HTERT RPE-1 (cell line): ENCODE measurements around the gene MAP3K20.
"Not testable (repeated sequence)": the region's sequence is repeated elsewhere in the genome, so short reads cannot be mapped to it uniquely, and the experiment has no call there.

Experiments
- in situ Hi-C: fragments of 300-500 bp; cut with MboI; formaldehyde crosslinking; loops from 4 replicates; pipeline ENCODE4 v1.14.3; 2020; ENCODE audit warnings: low sequenced_read_pairs

Gene MAP3K20

GRCh38 chr2:173119069-173119807, 43.6 kb downstream of the MAP3K20 start:
- in situ Hi-C loops: no loop called here

GRCh38 chr2:173119944-173120343, 44.3 kb downstream of the MAP3K20 start:
- in situ Hi-C loops: no loop called here

- in situ Hi-C loops: no loop called here
Measured at GRCh38 chr2:173122936-173123335, 47.3 kb downstream of the MAP3K20 start.

- in situ Hi-C loops: no loop called here
Measured at GRCh38 chr2:173124441-173124840, 48.8 kb downstream of the MAP3K20 start.

DNA sequence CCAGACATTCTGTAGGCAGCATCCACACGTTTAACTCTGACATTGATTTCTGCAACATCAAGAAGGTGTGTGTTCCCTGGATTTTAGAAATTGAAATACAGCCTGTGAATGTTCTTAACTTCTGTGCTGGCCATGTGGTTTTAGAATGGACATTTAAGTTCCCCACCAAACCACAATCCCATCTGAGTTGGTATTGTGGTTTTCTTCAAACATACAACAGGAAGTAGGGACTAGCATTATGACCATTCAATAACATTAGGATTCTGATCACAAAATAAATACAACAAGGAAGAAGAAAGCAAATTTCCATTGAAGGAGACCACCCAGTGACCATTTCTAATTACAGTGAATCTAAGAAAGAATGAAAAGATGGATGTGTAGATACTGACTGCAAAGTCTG, 51.2 kb downstream of the MAP3K20 start:
- in situ Hi-C loops: no loop called here

DNA sequence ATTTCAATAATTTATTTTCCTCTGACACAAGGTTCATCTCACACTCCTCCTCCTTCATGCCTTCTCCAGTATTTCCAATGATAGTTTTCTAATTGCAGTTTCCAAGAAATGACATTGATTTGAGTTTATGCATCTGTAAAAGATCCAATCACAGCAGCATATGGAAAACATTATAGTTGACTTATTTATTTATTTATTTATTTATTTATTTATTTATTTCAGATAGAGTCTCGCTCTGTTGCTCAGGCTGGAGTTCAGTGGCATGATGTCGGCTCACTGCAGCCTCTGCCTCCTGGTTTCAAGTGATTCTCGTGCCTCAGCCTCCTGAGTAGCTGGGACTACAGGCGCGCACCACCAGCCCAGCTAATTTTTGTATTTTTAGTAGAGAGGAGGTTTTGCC, 52.5 kb downstream of the MAP3K20 start:
- in situ Hi-C loops: not testable (repeated sequence)

DNA sequence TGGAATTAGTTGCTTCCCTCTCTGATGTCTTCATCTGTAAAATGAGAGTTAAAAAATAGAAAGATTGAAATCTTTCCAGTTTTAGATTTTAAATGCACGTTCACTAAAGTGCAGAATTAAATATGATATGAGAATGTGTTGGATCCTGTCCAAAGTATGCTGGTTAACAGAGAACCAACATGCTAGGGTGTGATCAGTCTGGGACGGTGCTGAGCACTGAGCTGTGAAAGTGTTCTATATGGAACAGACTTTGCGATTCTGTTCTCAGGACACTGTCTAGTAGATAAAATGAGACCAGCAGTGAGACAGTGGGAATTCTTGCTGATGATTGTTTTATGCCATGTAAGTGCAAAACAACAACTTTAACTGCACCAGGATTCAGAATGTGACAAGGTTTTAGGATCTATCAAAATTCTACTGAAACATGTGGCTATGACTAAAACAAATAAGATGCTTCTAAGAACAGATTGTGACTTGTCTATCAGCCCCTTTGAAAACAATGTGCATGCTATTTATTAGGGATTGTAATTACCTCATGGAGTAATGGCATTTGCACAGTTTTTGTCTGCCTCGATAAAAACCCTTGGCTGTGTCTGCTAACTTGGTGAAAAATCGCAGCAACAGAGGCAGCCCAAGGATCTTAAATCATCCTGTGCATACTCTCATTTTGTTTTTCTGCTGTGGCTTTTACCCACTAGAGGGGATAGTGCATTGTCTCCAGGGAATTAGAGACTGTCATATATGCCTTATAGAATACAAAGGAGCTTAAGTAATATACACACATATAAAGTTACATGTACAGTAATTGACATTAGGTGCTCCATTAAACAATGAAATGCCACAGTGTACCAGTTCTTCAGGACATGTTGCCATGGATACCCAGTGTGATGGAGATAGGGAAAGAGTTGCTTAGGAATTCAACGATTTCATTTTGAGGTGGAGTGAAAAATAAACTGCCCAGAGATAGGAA, 55.1 kb downstream of the MAP3K20 start:
- in situ Hi-C loops: no loop called here

- in situ Hi-C loops: no loop called here
Measured at GRCh38 chr2:173132531-173132930, 56.9 kb downstream of the MAP3K20 start.

DNA sequence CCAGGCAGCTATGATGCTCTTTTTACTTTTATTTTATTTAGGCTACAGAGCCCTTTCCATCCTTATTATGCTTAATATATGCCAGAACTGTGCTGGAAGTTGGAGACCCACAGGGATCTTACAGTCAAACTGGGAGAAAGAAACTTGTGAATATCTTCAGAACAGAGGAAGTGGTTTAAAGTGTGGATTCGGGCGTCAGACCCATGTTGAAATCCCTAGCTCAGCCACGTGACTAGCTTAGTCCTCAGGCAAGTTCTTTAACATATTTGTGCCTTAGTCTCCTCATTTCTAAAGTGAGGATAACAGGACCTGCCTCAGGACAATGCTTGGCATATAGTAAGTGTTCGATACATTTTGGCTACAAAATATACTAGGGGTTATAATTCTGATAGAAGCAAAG, 59.1 kb downstream of the MAP3K20 start:
- in situ Hi-C loops: no loop called here

DNA sequence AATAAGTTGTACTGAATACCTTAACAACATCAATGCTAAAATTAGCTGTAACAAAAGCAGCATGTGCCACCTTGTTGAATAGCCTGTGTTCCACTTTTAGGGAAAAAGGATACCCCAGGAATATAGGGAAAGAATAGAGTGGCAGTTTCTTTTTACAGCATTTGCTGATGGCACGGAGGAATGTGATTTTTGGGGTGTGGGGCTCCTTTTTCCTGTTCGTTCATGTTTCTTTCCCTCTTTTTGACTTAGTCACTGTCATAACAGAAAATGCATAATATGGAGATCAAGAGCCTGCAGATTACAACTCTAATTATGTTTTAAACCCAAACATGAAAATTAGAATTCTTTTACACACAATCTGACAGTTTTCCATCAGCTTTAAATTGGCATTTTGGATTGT, 60.4 kb downstream of the MAP3K20 start:
- in situ Hi-C loops: no loop called here

DNA sequence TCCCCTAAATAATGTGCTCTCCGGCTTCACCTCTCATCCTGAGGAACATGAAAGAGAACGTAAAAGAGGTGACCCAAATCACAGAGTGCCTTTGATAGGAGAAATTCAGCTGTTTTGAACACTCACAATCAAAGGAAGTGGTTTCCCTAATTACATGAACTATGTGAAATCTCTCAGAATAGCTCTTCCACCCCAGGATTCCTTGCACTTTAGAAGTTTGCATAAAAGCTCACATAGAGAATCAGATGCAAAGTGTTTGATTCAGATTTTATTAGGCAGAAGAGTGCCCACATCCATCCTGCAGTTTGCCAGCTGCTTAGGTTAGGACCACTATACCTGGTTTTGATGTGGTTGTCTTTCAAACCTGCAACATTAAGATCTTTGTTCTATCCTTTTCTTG, 61.0 kb downstream of the MAP3K20 start:
- in situ Hi-C loops: no loop called here

- in situ Hi-C loops: no loop called here
Measured at GRCh38 chr2:173137610-173138009, 62.0 kb downstream of the MAP3K20 start.

GRCh38 chr2:173138962-173139361, 63.3 kb downstream of the MAP3K20 start:
- in situ Hi-C loops: no loop called here

- in situ Hi-C loops: no loop called here
Measured at GRCh38 chr2:173141666-173142065, 66.0 kb downstream of the MAP3K20 start.

DNA sequence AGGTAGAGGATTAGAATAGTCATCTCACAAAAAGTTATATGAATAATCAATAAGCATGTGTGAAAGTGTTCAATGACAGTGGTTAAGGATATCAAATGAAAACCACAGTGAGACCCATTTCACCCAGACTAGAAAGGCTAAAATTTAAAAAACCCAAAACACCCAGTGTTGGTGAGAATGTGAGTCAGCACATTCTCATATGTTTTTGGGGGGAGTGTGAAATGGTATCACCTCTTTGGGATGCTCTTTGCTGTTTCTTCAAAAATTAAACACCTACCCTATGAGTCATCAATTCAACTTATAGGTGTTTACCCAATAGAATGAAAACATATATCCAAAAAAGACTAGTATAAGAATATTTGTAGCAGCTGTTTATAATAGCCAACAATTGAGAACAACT, 69.8 kb downstream of the MAP3K20 start:
- in situ Hi-C loops: no loop called here

GRCh38 chr2:173146590-173146989, 70.9 kb downstream of the MAP3K20 start:
- in situ Hi-C loops: no loop called here

DNA sequence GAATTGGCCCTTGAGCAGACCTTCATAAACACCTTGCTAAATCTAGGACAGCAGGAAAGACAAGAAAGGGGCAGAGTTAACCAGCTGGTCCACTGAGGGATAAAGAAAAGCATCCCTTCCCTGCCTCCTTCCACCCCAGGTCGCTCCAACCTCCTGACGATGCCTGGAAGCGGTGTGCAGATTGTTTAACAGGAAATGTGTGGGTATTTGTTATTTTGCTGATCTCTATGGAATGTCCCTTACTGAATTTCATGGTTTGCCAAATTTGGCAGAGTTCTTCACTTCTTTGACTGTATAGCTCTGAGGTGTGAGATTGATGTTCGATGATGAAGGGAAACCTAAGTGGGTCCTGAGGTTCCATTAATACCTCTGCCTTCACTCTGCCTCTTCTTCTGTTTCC, 72.9 kb downstream of the MAP3K20 start:
- in situ Hi-C loops: no loop called here

DNA sequence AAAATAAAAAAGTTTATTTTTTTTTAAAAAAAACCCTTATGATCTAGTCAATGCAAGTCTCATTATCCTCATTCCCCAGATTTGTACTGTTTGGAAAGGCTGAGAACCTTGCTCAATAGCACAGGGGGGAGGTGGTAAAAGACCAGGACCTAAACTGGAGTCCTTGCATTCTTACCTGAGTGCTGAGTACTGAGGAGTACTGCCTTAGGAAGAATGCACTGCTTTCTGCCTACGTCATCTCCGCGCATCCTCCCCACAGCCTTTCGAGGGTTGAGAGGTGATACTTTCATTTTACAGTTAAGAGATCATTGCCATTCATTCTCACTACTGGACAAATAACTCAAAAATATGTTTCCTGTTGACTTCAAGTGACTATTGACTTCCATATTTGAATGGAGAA, 73.8 kb downstream of the MAP3K20 start:
- in situ Hi-C loops: no loop called here

DNA sequence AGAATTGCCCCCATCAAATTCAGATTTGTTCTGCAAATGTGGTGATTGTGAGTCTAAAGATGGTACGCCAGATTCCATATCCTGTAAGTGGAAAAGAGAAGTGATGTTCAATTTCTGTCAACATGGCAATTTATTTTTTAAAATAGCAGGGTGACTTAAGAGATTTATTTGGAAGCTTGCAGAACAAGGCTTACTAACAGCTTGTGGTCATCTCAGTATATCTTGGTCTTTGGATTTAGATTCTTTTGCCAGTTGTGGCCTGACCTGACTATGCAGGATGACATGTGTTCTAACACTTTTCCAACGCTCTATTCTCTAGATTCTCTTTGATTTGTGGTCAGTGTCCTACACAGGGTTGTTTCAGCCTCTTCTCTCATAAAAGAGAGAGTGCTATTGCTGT, 74.4 kb downstream of the MAP3K20 start:
- in situ Hi-C loops: no loop called here

DNA sequence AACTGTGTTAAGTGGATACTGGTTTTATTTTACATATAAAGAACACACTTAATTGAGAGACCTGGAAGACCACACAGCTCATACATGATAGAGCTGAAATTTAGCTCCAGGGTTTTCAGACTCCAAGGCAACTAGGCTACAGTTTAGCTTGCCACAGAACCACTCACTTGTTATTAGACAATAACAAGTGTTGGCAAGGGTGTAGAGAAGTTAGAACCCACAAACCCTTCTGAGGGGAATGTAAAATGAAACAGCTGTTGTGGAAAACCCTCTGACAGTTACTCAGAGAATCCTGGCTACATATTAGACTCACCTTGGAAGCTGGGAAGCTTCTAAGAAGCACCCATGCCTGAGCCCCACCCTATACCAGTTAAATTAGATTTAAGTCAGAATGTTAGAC, 75.3 kb downstream of the MAP3K20 start:
- in situ Hi-C loops: no loop called here

DNA sequence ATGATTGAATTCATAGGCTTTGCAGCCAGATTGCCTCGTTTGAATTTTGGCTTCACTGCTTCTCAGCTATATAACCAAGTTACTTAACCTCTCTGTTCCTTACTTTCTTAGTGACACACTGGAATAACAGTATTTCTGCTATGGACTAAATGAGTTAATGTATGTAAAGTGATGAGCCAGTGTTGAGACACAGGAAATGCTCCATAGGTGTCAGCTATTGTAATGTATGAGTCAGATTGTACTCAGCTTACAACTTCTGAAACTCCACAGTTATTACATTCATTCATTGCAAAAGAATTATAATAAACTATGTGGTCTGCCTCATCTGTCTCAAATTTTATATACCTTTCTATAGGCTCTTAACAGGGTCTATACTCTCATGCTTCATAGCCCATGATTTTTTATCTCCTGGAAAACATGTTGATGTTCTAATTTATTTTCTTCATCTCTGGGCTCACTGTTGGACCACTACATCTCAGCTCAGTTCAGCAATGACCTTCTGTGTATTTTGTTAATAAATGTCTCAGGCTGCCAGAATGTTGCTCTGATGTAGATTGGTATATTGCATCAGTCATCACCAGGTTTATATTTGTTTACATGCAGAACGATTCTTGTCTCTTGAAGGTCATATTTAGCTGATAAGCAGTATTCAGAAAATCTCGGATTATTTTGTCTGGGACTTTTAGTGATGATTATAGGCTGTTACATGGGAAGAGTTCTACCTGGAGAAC, 76.2 kb downstream of the MAP3K20 start:
- in situ Hi-C loops: no loop called here
